Measurements from ENCODE around the gene CNR2.

DNA sequence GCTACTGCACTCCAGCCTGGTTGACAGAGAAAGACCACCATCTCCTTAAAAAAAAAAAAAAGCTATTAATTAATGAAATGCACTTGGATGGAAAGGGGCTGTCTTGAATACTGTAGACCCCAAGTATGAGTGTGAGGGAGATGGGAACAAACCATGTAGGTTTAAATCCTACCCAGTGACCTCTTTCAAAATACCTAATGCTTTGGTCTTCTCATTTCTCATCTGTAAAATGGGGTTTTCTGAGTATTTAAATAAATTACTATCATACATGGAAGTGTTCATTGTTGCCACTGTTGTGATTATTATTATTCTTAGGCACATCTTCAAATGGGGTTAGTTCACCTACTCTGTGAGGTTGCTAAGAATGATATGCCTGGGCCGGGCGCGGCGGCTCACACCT, 27.9 kb downstream of the CNR2 start:
- TF ChIP-seq, protein P1, sequence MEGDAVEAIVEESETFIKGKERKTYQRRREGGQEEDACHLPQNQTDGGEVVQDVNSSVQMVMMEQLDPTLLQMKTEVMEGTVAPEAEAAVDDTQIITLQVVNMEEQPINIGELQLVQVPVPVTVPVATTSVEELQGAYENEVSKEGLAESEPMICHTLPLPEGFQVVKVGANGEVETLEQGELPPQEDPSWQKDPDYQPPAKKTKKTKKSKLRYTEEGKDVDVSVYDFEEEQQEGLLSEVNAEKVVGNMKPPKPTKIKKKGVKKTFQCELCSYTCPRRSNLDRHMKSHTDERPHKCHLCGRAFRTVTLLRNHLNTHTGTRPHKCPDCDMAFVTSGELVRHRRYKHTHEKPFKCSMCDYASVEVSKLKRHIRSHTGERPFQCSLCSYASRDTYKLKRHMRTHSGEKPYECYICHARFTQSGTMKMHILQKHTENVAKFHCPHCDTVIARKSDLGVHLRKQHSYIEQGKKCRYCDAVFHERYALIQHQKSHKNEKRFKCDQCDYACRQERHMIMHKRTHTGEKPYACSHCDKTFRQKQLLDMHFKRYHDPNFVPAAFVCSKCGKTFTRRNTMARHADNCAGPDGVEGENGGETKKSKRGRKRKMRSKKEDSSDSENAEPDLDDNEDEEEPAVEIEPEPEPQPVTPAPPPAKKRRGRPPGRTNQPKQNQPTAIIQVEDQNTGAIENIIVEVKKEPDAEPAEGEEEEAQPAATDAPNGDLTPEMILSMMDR (conservative IDR thresholded peaks at IDR 0.05; ENCODE audit: low read depth, low read length): no peak
- TF ChIP-seq EZH2 (IDR thresholded peaks at IDR 0.05; ENCODE audit: borderline replicate concordance, low read depth, low read length, poor library complexity, severe bottlenecking): no peak

Data from A673 (cell line).